ENCODE results near the gene POLN.

The POLN gene

DNA sequence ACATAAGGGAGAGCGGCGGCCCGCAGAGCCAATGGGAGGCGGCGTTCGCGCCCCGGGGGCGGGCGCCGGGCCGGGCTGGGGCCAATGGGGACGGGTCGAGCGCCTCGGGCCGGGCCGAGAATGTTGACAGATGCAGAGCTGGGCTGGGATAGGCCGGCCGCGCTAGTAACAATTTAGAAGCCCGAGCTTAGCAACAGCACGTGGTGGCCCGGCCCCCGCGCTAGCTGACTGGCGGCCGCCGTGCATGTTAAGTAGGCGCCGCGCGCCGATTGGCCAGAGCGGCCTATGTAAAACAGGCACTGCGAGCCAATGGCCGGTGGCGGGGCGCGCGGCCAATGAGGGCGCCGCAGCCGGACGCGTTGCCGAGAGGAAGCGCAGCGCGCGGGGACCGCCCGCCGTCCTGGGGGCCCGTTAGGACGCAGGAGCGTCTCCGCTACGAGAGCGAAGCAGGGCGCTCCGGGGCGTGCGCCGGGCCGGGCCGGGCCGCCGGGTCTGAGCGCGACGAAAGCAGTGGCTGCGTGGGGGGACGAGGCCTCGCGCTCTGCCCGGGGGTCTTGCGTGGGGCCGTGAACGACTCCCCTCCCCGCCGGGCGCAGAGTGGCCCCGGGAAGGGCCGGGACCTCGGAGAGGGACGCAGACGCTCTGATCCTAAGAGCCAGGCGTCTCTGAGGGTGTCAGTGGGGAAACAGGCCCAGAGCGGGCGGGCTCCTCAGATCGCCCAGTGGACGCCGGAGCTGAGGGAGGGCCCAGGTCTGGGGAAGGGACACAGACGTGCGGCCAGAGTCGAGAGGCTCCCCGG, 20.4 kb upstream of the POLN start:
- peak; percentile 93 for DNase-seq

GRCh38 chr4:2261853-2262144, 19.9 kb upstream of the POLN start, which contains the start of gene MXD4:
Gene MXD4, minus strand, starts transcription at chr4:2262109. Its CDS starts 129 bp downstream, at chr4:2261980.
- DNase-seq, result no peak

- DNase-seq, result no peak
These were observed 19.4 kb upstream of the POLN start for GRCh38 chr4:2261110-2261852.

DNA sequence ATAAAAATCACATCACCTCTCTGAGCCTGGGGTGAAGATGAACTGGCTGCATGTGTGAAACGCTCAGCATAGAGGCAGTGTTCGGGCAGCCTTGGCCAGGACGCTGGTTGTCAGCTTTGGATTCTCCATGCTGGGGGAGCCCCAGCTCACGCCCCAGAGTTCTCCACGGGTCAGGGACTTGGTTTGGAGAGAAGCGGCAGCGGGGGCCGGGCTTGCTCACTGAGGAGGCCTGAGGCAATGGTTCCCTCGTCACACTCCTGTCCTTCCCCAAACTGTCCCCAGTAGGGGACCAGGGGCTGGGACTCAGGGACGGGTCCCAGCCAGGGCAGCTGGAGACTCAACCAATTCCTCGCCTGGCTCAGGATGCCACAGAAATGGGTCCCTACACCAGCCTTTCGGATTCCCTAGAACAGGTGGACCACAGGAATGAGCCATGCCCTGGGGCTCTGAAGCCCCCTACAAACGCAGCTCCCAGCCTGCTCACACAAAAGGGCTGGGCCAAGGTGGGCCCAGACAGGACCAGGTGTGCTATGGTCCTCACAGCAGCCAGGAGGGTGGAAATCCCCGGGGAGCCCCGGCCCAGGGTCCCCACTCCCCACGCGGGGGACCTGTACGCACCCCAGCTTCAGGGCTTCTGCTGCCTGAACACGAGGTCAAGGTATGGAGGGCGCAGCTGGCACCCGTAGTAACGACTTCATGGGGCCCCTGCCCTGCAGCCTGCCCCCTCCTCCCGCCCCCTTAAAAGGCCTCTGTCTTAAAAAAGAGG, 18.6 kb upstream of the POLN start:
- no peak for DNase-seq

DNA sequence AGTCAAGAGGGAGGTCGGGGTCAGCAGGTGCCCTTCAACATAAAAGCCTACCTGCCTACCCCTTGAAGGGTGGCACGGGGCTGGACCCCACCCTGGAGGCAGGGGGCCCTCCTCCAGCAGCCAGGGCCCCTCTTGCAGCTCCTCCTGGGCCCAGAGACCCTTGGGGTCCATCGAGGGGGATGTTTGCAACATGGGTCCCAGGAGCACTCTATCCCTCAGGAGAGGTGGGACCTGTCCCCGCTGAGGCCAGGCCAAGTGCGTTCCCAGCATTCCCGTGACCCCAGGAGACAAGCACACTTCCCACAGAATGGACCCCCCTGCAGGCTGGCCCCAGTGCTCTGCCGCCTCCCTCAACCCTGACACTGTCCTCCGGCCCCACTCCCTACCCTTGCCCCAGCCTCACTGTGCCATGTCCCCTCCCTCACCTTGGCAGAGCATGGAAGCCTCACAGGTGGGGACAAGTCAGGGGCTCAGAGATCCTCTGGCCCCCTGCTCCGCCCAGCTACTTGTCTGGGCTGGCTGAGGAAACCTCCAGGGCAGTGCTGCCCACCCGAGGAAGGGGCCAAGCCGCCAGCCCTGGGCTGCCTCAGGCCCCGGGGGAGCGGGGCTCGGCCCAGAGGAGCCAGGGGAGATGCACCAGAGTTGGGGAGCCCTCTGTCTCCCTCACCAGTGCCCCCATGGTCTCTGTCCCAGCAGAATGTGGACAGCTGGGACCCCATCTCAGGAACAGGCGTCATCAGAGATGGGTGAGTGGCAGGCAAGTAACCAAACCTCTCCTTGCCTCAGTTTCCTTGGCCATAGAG, 17.8 kb upstream of the POLN start:
- DNase-seq, result no peak

GRCh38 chr4:2259036-2259540, 17.2 kb upstream of the POLN start:
- DNase-seq, result no peak

DNA sequence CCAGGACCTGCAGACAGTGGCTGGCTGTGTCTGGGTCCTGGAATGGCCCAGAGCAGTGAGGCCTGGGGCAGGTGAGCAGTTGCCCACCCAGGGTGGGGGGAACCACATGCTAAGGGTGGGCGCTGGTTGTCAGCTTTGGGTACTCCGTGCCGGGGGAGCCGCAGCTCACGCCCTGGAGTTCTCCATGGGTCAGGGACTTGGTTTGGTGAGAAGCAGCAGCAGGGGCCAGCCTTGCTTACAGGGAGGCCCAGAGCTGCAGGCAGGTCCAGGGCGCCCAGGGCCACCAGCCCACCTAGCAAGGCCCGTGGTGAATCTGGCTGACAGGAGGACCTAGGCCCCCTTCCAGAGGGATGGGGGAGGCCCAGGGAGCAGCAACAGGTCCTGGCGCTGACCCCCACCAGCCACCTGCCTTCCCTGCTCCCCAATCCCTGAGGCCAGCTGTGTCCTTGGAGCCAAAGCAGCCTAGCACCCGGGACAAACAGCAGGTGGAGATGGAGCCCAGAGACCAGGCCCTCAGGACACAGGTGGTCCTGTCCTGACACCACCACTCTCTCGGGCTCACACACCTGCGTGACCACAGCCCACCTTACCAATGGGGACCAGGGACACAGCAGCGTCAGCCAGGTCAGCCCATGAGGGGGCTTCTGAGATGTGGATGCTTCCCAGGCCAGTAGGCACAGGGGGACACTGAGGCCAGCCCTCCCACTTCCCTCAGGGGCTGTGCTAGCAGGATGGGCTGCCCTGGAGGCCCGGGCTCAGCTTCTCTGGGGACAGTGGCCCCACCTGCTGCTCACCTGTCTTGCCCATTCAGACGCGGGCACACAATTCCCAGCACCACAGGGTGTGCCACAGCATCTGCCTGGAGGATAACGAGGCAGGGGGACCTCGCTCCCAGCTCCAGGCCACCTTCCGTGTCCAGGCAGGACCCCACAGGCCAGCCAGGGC, 16.4 kb upstream of the POLN start:
- no peak for DNase-seq

- no peak for DNase-seq
These were observed 15.6 kb upstream of the POLN start for GRCh38 chr4:2257361-2258081.

- no peak for DNase-seq
These were observed 14.9 kb upstream of the POLN start for GRCh38 chr4:2256781-2257191.

DNA sequence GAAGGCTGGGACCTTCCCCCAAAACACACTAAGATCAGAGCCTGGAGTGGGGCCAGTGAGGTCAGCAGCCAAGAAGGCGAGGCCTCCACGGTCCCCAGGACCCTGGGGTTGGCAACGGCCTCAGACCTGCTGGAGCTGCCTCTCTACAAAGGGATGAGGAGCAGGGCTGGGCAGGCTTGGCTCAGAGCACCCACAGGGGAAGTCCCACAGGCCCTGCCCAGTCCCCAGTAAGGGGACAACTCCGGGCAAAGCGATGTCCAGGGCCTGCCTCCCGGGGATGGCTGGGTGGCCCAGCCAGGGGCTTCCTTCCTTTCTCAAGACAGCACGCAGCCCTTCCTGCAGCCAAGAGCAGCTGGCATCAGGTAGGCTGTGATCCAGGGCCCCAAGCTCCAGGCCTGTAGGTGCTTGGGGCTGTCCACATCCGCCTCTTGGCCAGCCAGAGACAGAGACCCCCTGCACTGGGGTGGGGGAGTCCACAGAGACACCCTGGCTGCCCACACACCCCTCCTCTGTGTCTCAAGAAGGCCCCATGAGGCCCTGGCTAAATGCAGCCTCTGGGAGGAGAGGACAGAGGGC, 14.3 kb upstream of the POLN start:
- DNase-seq, result no peak

GRCh38 chr4:2255501-2256155, 13.7 kb upstream of the POLN start:
- DNase-seq, result no peak

- no peak for DNase-seq
These were observed 13.0 kb upstream of the POLN start for GRCh38 chr4:2254665-2255500.

- DNase-seq, result no peak
These were observed 11.5 kb upstream of the POLN start for GRCh38 chr4:2253160-2254084.

- DNase-seq, result no peak
These were observed 10.7 kb upstream of the POLN start for GRCh38 chr4:2252530-2253091.

- DNase-seq, result no peak
These were observed 10.0 kb upstream of the POLN start for GRCh38 chr4:2251795-2252529.

GRCh38 chr4:2251073-2251794, 9.3 kb upstream of the POLN start:
- no peak for DNase-seq

All from cortex of kidney (tissue), 1 donor.